COLO668 (cell line): Measurements from ENCODE around the gene TTLL3.
A peak's percentile ranks its signal among the peaks of the same experiment; 100 is the strongest.
"Not testable (repeated sequence)": the region's sequence is repeated elsewhere in the genome, so short reads cannot be mapped to it uniquely, and the experiment has no call there.

ENCODE experiments used
- DNase-seq: peaks from one replicate; lab custom pipeline; 2025; ENCODE audit not compliant: unreplicated experiment; lab: John Stamatoyannopoulos, UW

Gene TTLL3

GRCh38 chr3:9837701-9838582, 27.9 kb downstream of the TTLL3 start:
- no peak for DNase-seq

- DNase-seq, result no peak
Measured at GRCh38 chr3:9838856-9839255, 28.8 kb downstream of the TTLL3 start.

- no peak for DNase-seq
Measured at GRCh38 chr3:9841015-9841414, 31.0 kb downstream of the TTLL3 start.

- peak; percentile 91 for DNase-seq
Measured at GRCh38 chr3:9843715-9844438, 33.8 kb downstream of the TTLL3 start, which contains the start of gene RPUSD3. RPUSD3 (minus strand) TSS chr3:9844008; CDS start chr3:9843990, 18 bp downstream.

- DNase-seq, result no peak
Measured at GRCh38 chr3:9846231-9846630, 36.2 kb downstream of the TTLL3 start.

- DNase-seq, result no peak
Measured at GRCh38 chr3:9846931-9847488, 36.9 kb downstream of the TTLL3 start.

- DNase-seq, result not testable (repeated sequence)
Measured at GRCh38 chr3:9847870-9848269, 37.8 kb downstream of the TTLL3 start.

- DNase-seq, result not testable (repeated sequence)
Measured at GRCh38 chr3:9848860-9849259, 38.8 kb downstream of the TTLL3 start.

- not testable (repeated sequence) for DNase-seq
Measured at GRCh38 chr3:9851383-9851782, 41.3 kb downstream of the TTLL3 start.

GRCh38 chr3:9851926-9852325, 41.9 kb downstream of the TTLL3 start:
- DNase-seq, result not testable (repeated sequence)

GRCh38 chr3:9852528-9852927, 42.5 kb downstream of the TTLL3 start:
- DNase-seq, result no peak

- DNase-seq, result not testable (repeated sequence)
Measured at GRCh38 chr3:9854291-9854940, 44.4 kb downstream of the TTLL3 start.

GRCh38 chr3:9855594-9855993, 45.5 kb downstream of the TTLL3 start:
- no peak for DNase-seq

GRCh38 chr3:9859530-9860025, 49.5 kb downstream of the TTLL3 start:
- DNase-seq, result no peak

- no peak for DNase-seq
Measured at GRCh38 chr3:9861201-9861600, 51.1 kb downstream of the TTLL3 start.

- no peak for DNase-seq
Measured at GRCh38 chr3:9861626-9862130, 51.6 kb downstream of the TTLL3 start.

- DNase-seq, result peak; percentile 71
Measured at GRCh38 chr3:9862391-9863057, 52.5 kb downstream of the TTLL3 start.

- DNase-seq, result no peak
Measured at GRCh38 chr3:9863058-9863772, 53.2 kb downstream of the TTLL3 start.

- peak; percentile 49 for DNase-seq
Measured at GRCh38 chr3:9864200-9864927, 54.3 kb downstream of the TTLL3 start.
